AG04450 (cell line): ENCODE measurements around the gene HMX1. TPM values are rescaled to one million over a fixed set of nuclear protein-coding genes. Genes with fewer than 3 reads are reported as not detected.

Experiments
- CTCF ChIA-PET: fragments of 300-600, 350-600 bp; formaldehyde crosslinking; extraction: SDS; loops from one replicate; lab custom pipeline; 2022; ENCODE audit warnings: antibody characterized with exemption, inconsistent platforms; lab: Charles Lee
- POLR2A ChIA-PET: fragments of 350-600 bp; formaldehyde crosslinking; extraction: SDS; loops from one replicate; lab custom pipeline; 2021; ENCODE audit warnings: antibody characterized with exemption, inconsistent platforms; lab: Yijun Ruan, JAX
- DNase-seq: peaks from one replicate; pipeline ENCODE4 v3.0.0-alpha.2; 2011; ENCODE audit warnings: low read depth, low spot score
- H3K27ac ChIP-seq: one replicate; pipeline ENCODE4 v1.5.1; 2012; ENCODE audit warnings: low read depth, low read length, control low read depth
- H3K27me3 ChIP-seq: one replicate; pipeline ENCODE4 v1.6.0; 2012; ENCODE audit warnings: low read length; ENCODE audit not compliant: control insufficient read depth, insufficient read depth
- H3K4me3 ChIP-seq: 2 replicates; pipeline ENCODE4 v1.5.1; 2011; ENCODE audit warnings: mild to moderate bottlenecking, low read depth, low read length, control low read depth
- H3K9me3 ChIP-seq: 2 replicates; pipeline ENCODE4 v1.5.1; 2012; ENCODE audit warnings: low read length; ENCODE audit not compliant: control insufficient read depth, insufficient read depth
- polyA plus RNA-seq: library from polyadenylated mRNA; depleted of rRNA; stranded (reverse); fragments of >200 nt; gene quantifications from 2 replicates; pipeline ENCODE4 v1.2.3, GENCODE V29; 2011
- TF ChIP-seq, protein P1 (sequence below): IDR thresholded peaks from 2 replicates; pipeline ENCODE4 v1.5.1; 2011; ENCODE audit warnings: low read depth, low read length, control low read depth, inconsistent platforms

Gene HMX1
- polyA plus RNA-seq, 1 experiment: not detected

DNA sequence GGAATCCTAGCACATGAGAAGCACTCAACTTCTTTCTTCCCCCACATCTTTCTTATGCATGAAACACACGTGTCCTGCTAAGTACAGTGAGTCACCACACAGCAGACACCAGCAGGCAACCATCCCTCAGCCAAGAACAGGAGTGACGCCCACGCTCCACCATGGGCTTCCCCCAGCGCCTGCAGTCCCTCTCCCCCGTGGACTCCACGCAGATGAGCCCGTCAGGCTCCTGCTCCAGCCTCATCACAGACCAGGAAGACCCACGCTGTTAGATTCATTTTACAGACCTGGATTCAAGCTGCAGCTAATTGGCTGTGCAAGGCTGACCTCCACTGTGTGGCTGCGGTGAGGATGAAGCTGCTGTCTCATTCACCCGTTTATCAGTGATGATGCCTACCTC, 16.7 kb downstream of the HMX1 start:
- Histone ChIP-seq H3K27me3 (peaks cover 57% of the 10 kb centered on the region), H3K9me3 (no peaks in the 10 kb centered on the region; the same call in 1 of the 2 replicates), H3K4me3 (no peak overlapping the region), H3K27ac (no peak overlapping the region)
- TF ChIP-seq, protein P1, sequence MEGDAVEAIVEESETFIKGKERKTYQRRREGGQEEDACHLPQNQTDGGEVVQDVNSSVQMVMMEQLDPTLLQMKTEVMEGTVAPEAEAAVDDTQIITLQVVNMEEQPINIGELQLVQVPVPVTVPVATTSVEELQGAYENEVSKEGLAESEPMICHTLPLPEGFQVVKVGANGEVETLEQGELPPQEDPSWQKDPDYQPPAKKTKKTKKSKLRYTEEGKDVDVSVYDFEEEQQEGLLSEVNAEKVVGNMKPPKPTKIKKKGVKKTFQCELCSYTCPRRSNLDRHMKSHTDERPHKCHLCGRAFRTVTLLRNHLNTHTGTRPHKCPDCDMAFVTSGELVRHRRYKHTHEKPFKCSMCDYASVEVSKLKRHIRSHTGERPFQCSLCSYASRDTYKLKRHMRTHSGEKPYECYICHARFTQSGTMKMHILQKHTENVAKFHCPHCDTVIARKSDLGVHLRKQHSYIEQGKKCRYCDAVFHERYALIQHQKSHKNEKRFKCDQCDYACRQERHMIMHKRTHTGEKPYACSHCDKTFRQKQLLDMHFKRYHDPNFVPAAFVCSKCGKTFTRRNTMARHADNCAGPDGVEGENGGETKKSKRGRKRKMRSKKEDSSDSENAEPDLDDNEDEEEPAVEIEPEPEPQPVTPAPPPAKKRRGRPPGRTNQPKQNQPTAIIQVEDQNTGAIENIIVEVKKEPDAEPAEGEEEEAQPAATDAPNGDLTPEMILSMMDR: no peak
- ChIA-PET CTCF (no interaction called here), POLR2A (no interaction called here)
- DNase-seq: no peak

DNA sequence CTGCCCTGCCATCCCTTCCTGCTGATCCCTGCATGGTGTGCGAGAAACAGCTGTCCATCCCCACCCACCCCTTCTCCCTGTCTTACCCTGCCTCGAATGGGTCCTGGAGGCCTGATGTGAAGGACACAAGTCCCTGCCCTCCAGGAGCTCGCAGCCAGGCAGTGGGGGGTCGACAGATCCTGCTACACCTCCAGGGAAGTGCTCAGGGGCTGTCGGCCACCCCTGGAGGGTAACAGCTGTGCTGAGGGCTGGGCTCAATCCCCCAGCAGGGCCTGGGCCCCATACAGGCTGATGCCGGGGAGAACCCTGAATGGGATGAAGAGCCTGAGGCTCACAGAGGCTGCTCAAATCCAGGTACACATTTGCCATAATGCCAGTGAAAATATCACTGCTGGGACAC, 17.6 kb downstream of the HMX1 start:
- Histone ChIP-seq H3K4me3 (no peak overlapping the region), H3K27me3 (peaks cover 47% of the 10 kb centered on the region), H3K9me3 (no peaks in the 10 kb centered on the region; the same call in 1 of the 2 replicates), H3K27ac (no peak overlapping the region)
- TF ChIP-seq, protein P1: no peak
- DNase-seq: no peak
- ChIA-PET POLR2A (no interaction called here), CTCF (no interaction called here)

DNA sequence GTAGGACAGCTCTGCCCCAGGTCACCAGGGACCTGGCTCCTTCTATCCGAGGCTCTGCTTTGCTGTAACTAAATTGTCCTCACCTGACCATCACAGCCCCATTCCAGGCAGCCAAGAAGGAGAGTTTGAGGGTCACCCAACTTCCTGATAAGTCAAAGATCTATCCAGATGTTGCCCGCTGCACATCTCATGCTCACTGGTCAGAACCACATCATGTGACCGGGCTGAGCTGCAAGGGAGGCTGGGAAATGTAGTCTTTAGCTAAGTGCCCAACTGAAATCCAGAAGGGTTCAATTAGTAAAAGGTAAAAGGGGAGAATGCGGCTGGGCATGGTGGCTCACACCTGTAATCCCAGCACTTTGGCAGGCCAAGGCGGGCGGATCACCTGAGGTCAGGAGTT, 18.4 kb downstream of the HMX1 start:
- Histone ChIP-seq H3K27ac (no peak overlapping the region), H3K4me3 (no peak overlapping the region), H3K27me3 (peaks cover 40% of the 10 kb centered on the region), H3K9me3 (no peaks in the 10 kb centered on the region; the same call in 1 of the 2 replicates)
- POLR2A ChIA-PET: no interaction called here
- DNase-seq: no peak
- TF ChIP-seq, protein P1: no peak
- CTCF ChIA-PET: no interaction called here

DNA sequence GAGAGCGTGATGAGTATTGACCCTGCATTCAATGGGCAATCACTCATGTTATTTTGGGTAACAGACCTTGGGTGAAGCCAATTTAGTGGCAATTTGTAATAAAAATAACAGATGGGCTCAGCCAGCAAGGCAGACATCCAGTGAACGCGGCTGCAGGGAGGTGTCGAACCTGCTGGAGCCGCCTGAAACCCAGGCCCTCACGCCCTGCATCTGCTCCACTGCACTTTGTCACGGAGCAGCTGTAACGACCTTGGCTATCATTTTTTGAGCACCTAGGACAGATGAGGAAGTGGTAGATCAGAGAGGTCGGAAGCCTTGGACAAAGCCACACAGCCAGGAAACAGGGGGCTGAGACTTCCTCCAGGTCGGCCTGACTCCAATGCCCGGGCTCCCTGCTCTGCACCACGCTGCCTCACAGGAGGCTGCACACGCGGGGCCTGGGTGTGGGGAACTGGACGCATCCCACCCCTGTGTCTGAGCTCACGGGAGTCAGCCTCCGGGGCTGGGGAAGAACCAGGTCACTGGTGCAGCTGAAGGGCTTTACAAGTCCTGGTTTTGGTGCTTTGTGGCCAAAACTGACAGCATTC, 19.4 kb downstream of the HMX1 start:
- TF ChIP-seq, protein P1: no peak
- DNase-seq: no peak
- POLR2A ChIA-PET: no interaction called here

DNA sequence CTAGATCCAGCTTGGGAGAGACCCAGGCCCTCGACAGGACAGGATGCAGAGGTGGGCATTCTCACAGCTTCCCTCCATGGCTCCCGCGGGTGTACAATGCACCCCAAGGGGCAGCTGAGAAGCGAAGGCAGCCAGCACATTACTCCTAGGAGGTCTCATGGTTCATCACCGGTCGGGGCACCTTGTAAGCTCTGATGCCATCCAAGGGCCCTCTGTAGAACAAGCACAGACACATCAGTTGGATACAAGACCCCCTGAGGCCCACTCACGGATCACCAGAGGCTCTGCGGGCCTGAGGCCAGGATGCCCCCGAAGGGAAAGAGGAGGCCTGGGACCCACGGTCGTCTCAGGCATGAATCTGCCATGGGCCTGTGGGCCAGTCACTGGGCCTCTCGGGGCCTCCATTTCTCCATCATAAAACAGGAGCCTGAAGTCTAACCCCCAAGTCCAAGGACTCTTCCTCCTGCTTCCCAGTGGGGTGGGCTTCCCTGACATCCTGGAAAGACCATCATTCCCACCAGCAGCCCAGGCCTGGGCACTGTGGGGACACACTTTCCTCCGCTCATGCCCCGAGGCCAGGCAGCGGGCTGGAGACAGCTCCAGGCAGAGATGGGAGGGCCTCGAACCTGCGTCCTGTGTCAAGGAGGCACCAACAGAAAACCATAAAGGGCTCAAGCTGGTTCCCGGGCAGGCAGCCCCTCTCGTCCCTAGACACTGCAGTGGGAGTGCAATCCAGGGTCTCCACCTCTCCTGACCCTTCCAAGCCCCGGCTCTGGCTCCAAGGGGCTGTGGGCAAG, 20.1 kb downstream of the HMX1 start:
- POLR2A ChIA-PET: no interaction called here
- H3K27ac ChIP-seq: no peak overlapping the region
- CTCF ChIA-PET: no interaction called here
- no peaks in the 10 kb centered on the region; the same call in 1 of the 2 replicates for H3K9me3 ChIP-seq
- no peak for DNase-seq
- TF ChIP-seq, protein P1: no peak
- H3K27me3 ChIP-seq: peaks cover 22% of the 10 kb centered on the region
- no peak overlapping the region for H3K4me3 ChIP-seq

More for the DNA sequence above, 19.4 kb downstream of the HMX1 start:
- CTCF ChIA-PET: no interaction called here
- peaks cover 29% of the 10 kb centered on the region for H3K27me3 ChIP-seq
- no peak overlapping the region for H3K4me3 ChIP-seq
- H3K9me3 ChIP-seq: no peaks in the 10 kb centered on the region; the same call in 1 of the 2 replicates
- no peak overlapping the region for H3K27ac ChIP-seq
